Sigmoid colon (tissue), 7 donors: ENCODE results near the gene ANKLE1. TPM values are rescaled to one million over a fixed set of nuclear protein-coding genes. Genes with fewer than 3 reads are reported as not detected.

Experiments used
- DNase-seq: peaks from one replicate; pipeline ENCODE4 v3.0.0-alpha.2; 2019
- H3K27ac ChIP-seq, 4 donors: fragments of 200-600 bp; sonication (generic); one replicate each; pipeline ENCODE4 v1.5.1; 2016 to 2019; ENCODE audit warnings: mild to moderate bottlenecking in 1 of 4
- H3K27me3 ChIP-seq, 3 donors: fragments of 200-600 bp; sonication (generic); one replicate each; pipeline ENCODE4 v1.5.1; 2019; ENCODE audit warnings: mild to moderate bottlenecking in 1 of 3
- H3K36me3 ChIP-seq, 4 donors: fragments of 200-600 bp; sonication (generic); one replicate each; pipeline ENCODE4 v1.5.1; 2016 to 2019
- H3K4me1 ChIP-seq, 4 donors: fragments of 200-600 bp; sonication (generic); one replicate each; pipeline ENCODE4 v1.5.1; 2017 to 2019
- H3K4me3 ChIP-seq, 4 donors: fragments of 200-600 bp; sonication (generic); one replicate each; pipeline ENCODE4 v1.5.1; 2017 to 2019; ENCODE audit warnings: mild to moderate bottlenecking in 2 of 4, moderate library complexity in 1 of 4
- H3K9me3 ChIP-seq, 4 donors: fragments of 200-600 bp in 3 of 4; sonication (generic) in 3 of 4; one replicate each; pipeline versions ENCODE4 v1.5.1 to v1.6.1; 2013 to 2019
- CTCF ChIP-seq, 4 experiments: fragments of 450-650 bp in 3 of 4; fragments of 200-600 bp in 1 of 4; IDR thresholded peaks; one replicate each; pipeline ENCODE4 v1.5.1; 2016 to 2019; ENCODE audit warnings: antibody characterized with exemption in 4 of 4, mild to moderate bottlenecking in 3 of 4, moderate library complexity in 2 of 4
- EP300 ChIP-seq, 4 donors: sonication (generic); formaldehyde crosslinking; IDR thresholded peaks; one replicate each; pipeline ENCODE4 v1.6.1; 2017; ENCODE audit warnings: antibody characterized with exemption in 4 of 4
- POLR2A ChIP-seq, 2 donors: fragments of 450-650 bp; IDR thresholded peaks; one replicate each; pipeline ENCODE4 v1.6.1; 2016; ENCODE audit warnings: antibody characterized with exemption in 2 of 2, mild to moderate bottlenecking in 2 of 2, moderate library complexity in 2 of 2
- POLR2AphosphoS5 ChIP-seq, 4 donors: sonication (generic); formaldehyde crosslinking; IDR thresholded peaks; one replicate each; pipeline ENCODE4 v1.6.1; 2017; ENCODE audit warnings: antibody characterized with exemption in 4 of 4
- WGBS, 2 donors: extraction: QIAGEN DNeasy Blood & Tissue Kit; methylation state at CpG; one replicate each; pipeline ENCODE4 v1.1.7; 2013; 5-methylcytosine and 5-hydroxymethylcytosine counted together
- intact Hi-C: fragments of 100-400 bp; cut with DNase I; formaldehyde crosslinking; loops from one replicate; pipeline ENCODE4 v1.15.1; 2023
- polyA plus RNA-seq, 3 donors: library from polyadenylated mRNA; stranded (reverse); fragments of 200-250 nt; gene quantifications; one replicate each; pipeline ENCODE4 v1.2.3, GENCODE V29; 2013
- total RNA-seq, 4 donors: library from RNA; depleted of rRNA; stranded (reverse); fragments of >200 nt; gene quantifications; one replicate each; pipeline ENCODE4 v1.1.0, GENCODE V29; 2016
- donor health status: healthy with polysubstance abuse.
- donor health status: Bipolar disorder and iron deficiency.
- donor health status: healthy.

Gene ANKLE1
- total and polyA plus RNA-seq, 7 donors: 0.49 to 1.3 (median 0.71) TPM; not detected in 2

DNA sequence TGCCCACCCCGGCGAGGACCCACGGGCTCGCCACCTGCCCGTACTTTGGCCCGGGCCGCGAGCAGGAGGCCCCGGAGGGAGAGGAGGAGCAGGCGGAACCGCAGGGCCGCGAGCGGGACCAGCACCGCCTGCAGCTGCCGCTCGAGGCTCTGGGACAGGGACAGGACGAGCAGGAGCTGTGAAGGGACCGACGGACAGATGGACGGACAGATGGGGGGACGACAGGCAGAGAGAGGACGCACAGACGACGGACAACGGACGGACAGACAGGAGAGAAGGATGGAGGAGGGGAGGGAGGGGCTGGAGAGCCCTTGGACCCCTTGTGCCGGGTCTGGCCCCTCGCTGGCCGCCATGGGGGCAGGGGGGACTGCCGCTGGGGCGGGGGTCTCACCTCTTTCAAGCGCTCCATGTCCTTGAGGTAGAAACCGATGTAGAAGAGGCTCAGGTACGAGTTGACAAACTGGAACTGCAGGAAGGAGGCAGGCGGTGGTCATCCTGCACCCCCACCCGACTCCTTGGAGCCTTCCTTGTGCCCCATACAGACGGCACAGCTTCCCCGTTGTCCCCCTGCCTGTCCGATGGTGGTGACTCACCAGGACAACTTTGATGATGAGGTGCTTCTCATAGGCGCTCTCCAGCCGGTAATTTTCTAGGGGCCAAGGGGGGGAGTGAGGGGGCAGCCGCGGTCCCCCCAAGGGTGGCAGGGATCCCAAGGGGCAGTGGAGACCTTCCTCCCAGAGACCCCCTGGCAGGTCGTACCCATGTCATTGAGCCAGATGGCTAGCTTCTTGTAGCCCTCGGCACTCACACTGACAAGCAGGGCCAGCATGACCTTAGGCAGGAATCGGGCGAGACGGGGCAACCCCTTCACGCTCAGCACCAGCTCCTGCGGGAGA is 47.9 kb downstream of the ANKLE1 start:
- Histone ChIP-seq H3K9me3 (no peaks in the 10 kb centered on the region), H3K27ac (no peak overlapping the region), H3K27me3 (peaks cover 5 to 47% (median 27%) of the 10 kb centered on the region in 3 donors), H3K36me3 (peaks cover 0 to 8% (median 0%) of the 10 kb centered on the region in 4 donors), H3K4me3 (no peak overlapping the region), H3K4me1 (peaks cover 0 to 35% (median 27%) of the 10 kb centered on the region in 4 donors)
- TF ChIP-seq POLR2AphosphoS5 (IDR thresholded peaks at IDR 0.05): no peak
- no peak for TF ChIP-seq POLR2A (IDR thresholded peaks at IDR 0.05)
- no peak for TF ChIP-seq CTCF (IDR thresholded peaks at IDR 0.05)
- no peak for TF ChIP-seq EP300 (IDR thresholded peaks at IDR 0.05)
- DNase-seq: no peak
- intact Hi-C loops: no loop called here
- WGBS, 2 donors: 45 to 63% methylated on average over 51 of the region's 51 CpGs

DNA sequence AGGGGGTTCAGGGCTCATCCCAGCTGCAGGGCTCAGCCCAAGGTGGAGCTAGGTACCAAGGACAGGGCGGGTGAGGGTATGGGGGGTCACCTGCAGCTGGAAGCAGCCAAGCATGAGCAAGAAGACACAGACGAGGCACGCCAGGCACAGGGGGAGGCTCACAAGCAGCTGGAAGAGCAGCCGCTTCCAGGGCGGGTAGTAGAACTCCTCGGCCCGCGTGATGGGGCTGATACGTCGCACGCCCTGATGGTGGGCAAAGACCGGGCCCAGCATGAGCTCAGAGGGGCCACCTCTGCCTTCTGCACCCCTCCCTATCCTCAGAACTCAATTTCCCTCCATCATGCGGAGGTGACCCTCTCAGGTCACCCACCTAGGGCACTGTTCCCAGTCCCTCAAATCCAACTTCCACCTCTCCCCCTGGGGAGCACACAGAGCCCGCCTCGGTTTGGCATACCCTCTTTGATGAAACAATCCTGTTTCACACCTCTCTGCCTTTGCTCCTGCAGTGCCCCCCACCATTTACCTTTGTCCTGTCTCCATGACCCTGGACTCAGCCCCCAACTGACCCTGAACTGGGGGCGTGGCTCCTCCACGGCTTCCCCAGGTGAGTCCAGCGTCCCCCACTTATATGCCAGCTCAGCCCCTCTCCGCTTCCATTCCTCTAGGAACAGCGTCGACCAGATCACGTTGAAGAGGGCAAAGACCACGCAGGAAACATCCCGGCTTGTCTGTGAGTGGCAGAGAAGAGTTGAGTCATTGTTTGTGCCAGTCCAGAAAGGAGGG is 48.8 kb downstream of the ANKLE1 start:
- H3K4me3 ChIP-seq: no peak overlapping the region
- WGBS, 2 donors: 89 to 90% methylated on average over 24 of the region's 24 CpGs
- peaks cover 0 to 42% (median 34%) of the 10 kb centered on the region in 4 donors for H3K4me1 ChIP-seq
- DNase-seq: no peak
- no peak overlapping the region for H3K27ac ChIP-seq
- peaks cover 0 to 8% (median 0%) of the 10 kb centered on the region in 4 donors for H3K36me3 ChIP-seq
- peaks cover 5 to 47% (median 27%) of the 10 kb centered on the region in 3 donors for H3K27me3 ChIP-seq
- no peaks in the 10 kb centered on the region for H3K9me3 ChIP-seq
- TF ChIP-seq POLR2A (IDR thresholded peaks at IDR 0.05): no peak
- TF ChIP-seq CTCF (IDR thresholded peaks at IDR 0.05): no peak
- TF ChIP-seq POLR2AphosphoS5 (IDR thresholded peaks at IDR 0.05): no peak
- no peak for TF ChIP-seq EP300 (IDR thresholded peaks at IDR 0.05)
- intact Hi-C loops: no loop called here

- intact Hi-C loops: no loop called here
- DNase-seq: no peak
- TF ChIP-seq POLR2AphosphoS5 (IDR thresholded peaks at IDR 0.05) (no peak), POLR2A (IDR thresholded peaks at IDR 0.05) (no peak), CTCF (IDR thresholded peaks at IDR 0.05) (no peak), EP300 (IDR thresholded peaks at IDR 0.05) (no peak)
- no peak overlapping the region for H3K4me3 ChIP-seq
- no peaks in the 10 kb centered on the region for H3K9me3 ChIP-seq
- peaks cover 5 to 47% (median 27%) of the 10 kb centered on the region in 3 donors for H3K27me3 ChIP-seq
- no peak overlapping the region for H3K27ac ChIP-seq
- WGBS, 2 donors: 52 to 82% methylated on average over 13 of the region's 13 CpGs
- H3K4me1 ChIP-seq: peaks cover 0 to 48% (median 40%) of the 10 kb centered on the region in 4 donors
- peaks cover 0 to 8% (median 0%) of the 10 kb centered on the region in 4 donors for H3K36me3 ChIP-seq
Measured at GRCh38 chr19:17331045-17331558, 49.4 kb downstream of the ANKLE1 start.

DNA sequence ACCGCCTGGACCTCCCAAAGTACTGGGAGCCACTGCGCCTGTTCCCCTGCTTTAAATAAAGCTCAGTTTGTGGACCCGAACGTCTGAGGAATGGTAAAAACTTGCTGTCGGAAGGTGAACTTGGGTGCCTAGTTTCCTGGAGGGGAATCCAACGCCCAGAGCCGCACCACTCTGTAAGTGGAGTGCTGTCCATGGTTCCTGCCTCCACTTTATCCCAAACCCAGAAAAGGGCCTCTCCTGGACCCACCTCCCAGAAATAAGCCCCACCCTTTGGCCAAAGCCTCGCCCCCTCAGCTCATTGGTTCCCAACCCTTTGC is 50.6 kb downstream of the ANKLE1 start:
- WGBS, 2 donors: 91 to 96% methylated on average over 8 of the region's 8 CpGs
- H3K27ac ChIP-seq: no peak overlapping the region
- H3K36me3 ChIP-seq: peaks cover 0 to 8% (median 0%) of the 10 kb centered on the region in 4 donors
- peaks cover 5 to 47% (median 27%) of the 10 kb centered on the region in 3 donors for H3K27me3 ChIP-seq
- no peak overlapping the region for H3K4me3 ChIP-seq
- DNase-seq: no peak
- intact Hi-C loops: no loop called here
- TF ChIP-seq CTCF (IDR thresholded peaks at IDR 0.05) (no peak), POLR2AphosphoS5 (IDR thresholded peaks at IDR 0.05) (no peak), POLR2A (IDR thresholded peaks at IDR 0.05) (no peak), EP300 (IDR thresholded peaks at IDR 0.05) (no peak)
- H3K4me1 ChIP-seq: peaks cover 0 to 51% (median 44%) of the 10 kb centered on the region in 4 donors
- H3K9me3 ChIP-seq: no peaks in the 10 kb centered on the region
